KMS-11 (cell line): Measurements from ENCODE around the gene ZNF777.
A peak's percentile ranks its signal among the peaks of the same experiment; 100 is the strongest.

Experiments used
- H2AFZ ChIP-seq: fragments of 200-600 bp; sonication (generic); 2 replicates; pipeline ENCODE4 v1.6.1; 2016; ENCODE audit warnings: antibody characterized with exemption, mixed run types, low read depth
- H3K27ac ChIP-seq: fragments of 200-600 bp; sonication (generic); 2 replicates; pipeline ENCODE4 v1.6.1; 2016; ENCODE audit warnings: mild to moderate bottlenecking, mixed run types
- H3K27me3 ChIP-seq: fragments of 200-600 bp; sonication (generic); 2 replicates; pipeline ENCODE4 v1.6.1; 2017; ENCODE audit warnings: mild to moderate bottlenecking, low read depth, mixed run types, moderate library complexity; ENCODE audit not compliant: insufficient read depth
- H3K36me3 ChIP-seq: fragments of 200-600 bp; sonication (generic); 2 replicates; pipeline ENCODE4 v1.6.1; 2017; ENCODE audit warnings: mild to moderate bottlenecking, mixed run types; ENCODE audit not compliant: insufficient read depth
- H3K4me1 ChIP-seq: fragments of 200-600 bp; sonication (generic); 2 replicates; pipeline ENCODE4 v1.6.1; 2016; ENCODE audit warnings: mild to moderate bottlenecking, low read depth, mixed run types; ENCODE audit not compliant: poor library complexity, severe bottlenecking
- H3K4me2 ChIP-seq: fragments of 200-600 bp; sonication (generic); 2 replicates; pipeline ENCODE4 v1.7.0; 2016; ENCODE audit warnings: mild to moderate bottlenecking, mixed run types
- H3K4me3 ChIP-seq: fragments of 200-600 bp; sonication (generic); IDR thresholded peaks from 2 replicates; pipeline ENCODE4 v1.6.1; 2017; ENCODE audit warnings: low read depth, low read length, mixed read lengths; ENCODE audit not compliant: insufficient read depth
- H3K79me2 ChIP-seq: fragments of 200-600 bp; sonication (generic); 2 replicates; pipeline ENCODE4 v1.6.1; 2016; ENCODE audit warnings: low read depth, mixed run types; ENCODE audit not compliant: insufficient read depth
- H3K9ac ChIP-seq: fragments of 200-600 bp; sonication (generic); 2 replicates; pipeline ENCODE4 v1.6.1; 2016; ENCODE audit warnings: mild to moderate bottlenecking, mixed run types
- H4K20me1 ChIP-seq: fragments of 200-600 bp; sonication (generic); 2 replicates; pipeline ENCODE4 v1.6.1; 2016; ENCODE audit warnings: mild to moderate bottlenecking, mixed run types; ENCODE audit not compliant: insufficient read depth
- CTCF ChIP-seq: fragments of 200-600 bp; sonication (generic); conservative IDR thresholded peaks from 2 replicates; pipeline ENCODE4 v1.6.1; 2017; ENCODE audit warnings: low read depth, mild to moderate bottlenecking, antibody characterized with exemption, low read length, moderate library complexity, mixed read lengths

The ZNF777 gene

GRCh38 chr7:149462101-149462520, 1.2 kb upstream of the ZNF777 start:
- no peaks in the 10 kb centered on the region for H3K36me3 ChIP-seq
- no peak overlapping the region for H3K4me3 ChIP-seq
- no peaks in the 10 kb centered on the region for H3K27me3 ChIP-seq
- no peak overlapping the region for H2AFZ ChIP-seq
- no peak overlapping the region for H3K27ac ChIP-seq
- H3K4me2 ChIP-seq: no peak overlapping the region
- no peak for TF ChIP-seq CTCF
- H3K79me2 ChIP-seq: peaks cover 21% of the 10 kb centered on the region; the same call in 1 of the 2 replicates
- no peak overlapping the region for H3K9ac ChIP-seq
- no peaks in the 10 kb centered on the region for H4K20me1 ChIP-seq
- H3K4me1 ChIP-seq: peaks cover 9% of the 10 kb centered on the region

GRCh38 chr7:149459540-149460452, 1.1 kb downstream of the ZNF777 start:
- Histone ChIP-seq H3K4me1 (peaks cover 9% of the 10 kb centered on the region), H4K20me1 (no peaks in the 10 kb centered on the region), H2AFZ (peak overlapping the region; percentile 31; the same call in 1 of the 2 replicates), H3K27ac (no peak overlapping the region), H3K4me3 (no peak overlapping the region), H3K27me3 (no peaks in the 10 kb centered on the region), H3K9ac (peak overlapping the region; percentile 58; the same call in 1 of the 2 replicates), H3K36me3 (no peaks in the 10 kb centered on the region), H3K4me2 (peak overlapping the region; percentile 19; the same call in 1 of the 2 replicates), H3K79me2 (peaks cover 25% of the 10 kb centered on the region; the same call in 1 of the 2 replicates)
- no peak for TF ChIP-seq CTCF

- Histone ChIP-seq H3K4me2 (peak overlapping the region; percentile 19; the same call in 1 of the 2 replicates), H3K36me3 (no peaks in the 10 kb centered on the region), H3K27me3 (no peaks in the 10 kb centered on the region), H2AFZ (0 out of 2 replicates have a peak overlapping the region, but pooled peaks have one; percentile 31), H3K4me3 (no peak overlapping the region), H3K79me2 (peaks cover 25% of the 10 kb centered on the region; the same call in 1 of the 2 replicates), H3K9ac (no peak overlapping the region), H3K4me1 (peaks cover 9% of the 10 kb centered on the region), H3K27ac (no peak overlapping the region), H4K20me1 (no peaks in the 10 kb centered on the region)
- TF ChIP-seq CTCF: no peak
Measured at GRCh38 chr7:149459201-149459539, 1.7 kb downstream of the ZNF777 start.

- Histone ChIP-seq H3K36me3 (0 out of 2 replicates have a peak, but pooled peaks cover under 1% of the 10 kb centered on the region), H3K27me3 (no peaks in the 10 kb centered on the region), H3K4me3 (no peak overlapping the region), H3K9ac (no peak overlapping the region), H3K4me1 (peaks cover 9% of the 10 kb centered on the region), H3K4me2 (peak overlapping the region; percentile 19; the same call in 1 of the 2 replicates), H2AFZ (no peak overlapping the region), H3K27ac (no peak overlapping the region), H4K20me1 (no peaks in the 10 kb centered on the region), H3K79me2 (peaks cover 25% of the 10 kb centered on the region; the same call in 1 of the 2 replicates)
- TF ChIP-seq CTCF: no peak
Measured at GRCh38 chr7:149458235-149458634, 2.6 kb downstream of the ZNF777 start.
